Right ventricle myocardium inferior (tissue), 1 donor: ENCODE data around the gene C3orf80. TPM values are rescaled to one million over a fixed set of nuclear protein-coding genes. Genes with fewer than 3 reads are reported as not detected.

Experiments
- ATAC-seq: fragments of 200-7000 bp; cut with Tn5 transposase; one replicate; pipeline ENCODE4 v1.9.1; 2020; ENCODE audit warnings: mild to moderate bottlenecking, moderate library complexity
- DNase-seq: peaks from one replicate; pipeline ENCODE4 v3.0.0; 2021; ENCODE audit errors: missing footprints
- intact Hi-C: fragments of 100-400 bp; cut with DNase I; formaldehyde crosslinking; loops from one replicate; pipeline ENCODE4 v1.11.0; 2022
- total RNA-seq: library from RNA; stranded (reverse); fragmentation: NEBNext Ultra II Directional; extraction: Animal tissue kit (Norgen Biotek cat#: 25700); gene quantifications from one replicate; pipeline ENCODE4 v1.2.1, GENCODE V29; 2021
- donor health status: DM: no; HTN: yes; CAD: no; lungs with severe emphysema.

The C3orf80 gene
- total RNA-seq, 1 donor from 2014 or later = 0.22 TPM

DNA sequence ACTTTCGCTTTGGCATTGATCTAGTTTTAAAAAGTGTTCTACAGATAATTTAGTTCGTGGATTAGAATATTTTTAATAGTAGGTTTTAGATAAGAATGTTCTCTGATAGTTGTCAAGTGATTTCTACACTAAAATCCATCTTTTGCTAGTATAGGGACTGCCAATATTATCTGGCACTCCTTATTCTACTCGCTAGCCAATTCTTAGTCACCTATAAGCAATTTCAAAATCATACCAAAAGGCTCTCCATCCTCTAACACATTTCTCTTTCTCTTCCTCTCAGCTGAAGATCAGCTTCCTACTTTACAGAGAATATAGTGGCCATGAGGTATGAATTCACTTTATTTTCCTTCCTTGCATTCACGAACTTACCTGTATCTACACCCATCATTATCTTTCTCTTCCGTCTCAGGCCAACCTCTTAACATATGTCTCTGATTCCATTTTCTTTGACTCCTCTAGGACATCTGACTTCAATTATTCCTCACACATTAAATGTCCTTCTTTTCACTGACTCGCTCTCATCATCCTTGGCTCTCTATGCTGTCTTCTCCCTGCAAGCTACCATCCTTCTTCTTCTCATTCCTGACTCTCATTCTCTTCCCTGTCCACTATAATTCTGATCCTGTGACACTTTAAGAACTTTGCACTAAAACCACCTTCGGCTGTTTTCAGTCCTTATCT is 35.5 kb downstream of the C3orf80 start:
- intact Hi-C loops = no loop called here
- no peak for DNase-seq
- no peak for ATAC-seq

DNA sequence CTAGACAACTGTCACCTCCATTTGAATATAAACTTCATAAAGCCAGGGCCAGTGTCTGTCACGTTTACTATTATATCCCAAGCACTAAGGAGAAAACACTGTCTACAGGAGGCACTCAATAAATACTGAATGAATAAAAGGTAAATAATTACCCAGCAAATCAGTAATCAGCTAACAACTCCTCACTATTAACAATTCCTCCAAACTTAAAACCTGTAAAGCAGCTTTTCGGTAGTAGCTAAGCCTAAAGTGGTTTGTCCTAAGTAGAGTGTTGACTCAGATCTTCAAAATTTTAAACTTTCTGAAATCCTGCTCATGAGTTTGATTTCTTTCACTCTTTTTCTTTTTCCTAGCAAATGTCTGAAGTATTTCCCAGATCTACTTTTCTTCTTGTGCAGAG is 39.9 kb downstream of the C3orf80 start:
- DNase-seq = no peak
- ATAC-seq = no peak
- intact Hi-C loops = no loop called here

Other genes with a start within 250 kb of the C3orf80 start
- gene IL12A, start 236.6 kb upstream of the C3orf80 start, total RNA-seq = 0.46 TPM
- gene IFT80, start 173.8 kb downstream of the C3orf80 start, total RNA-seq = 8.9 TPM
- gene SMC4, start 174.2 kb downstream of the C3orf80 start, total RNA-seq = 20.1 TPM
- gene TRIM59, start 224.4 kb downstream of the C3orf80 start, total RNA-seq = 0.73 TPM